Measurements from ENCODE around the gene ASTN2.

ASTN2 gene

DNA sequence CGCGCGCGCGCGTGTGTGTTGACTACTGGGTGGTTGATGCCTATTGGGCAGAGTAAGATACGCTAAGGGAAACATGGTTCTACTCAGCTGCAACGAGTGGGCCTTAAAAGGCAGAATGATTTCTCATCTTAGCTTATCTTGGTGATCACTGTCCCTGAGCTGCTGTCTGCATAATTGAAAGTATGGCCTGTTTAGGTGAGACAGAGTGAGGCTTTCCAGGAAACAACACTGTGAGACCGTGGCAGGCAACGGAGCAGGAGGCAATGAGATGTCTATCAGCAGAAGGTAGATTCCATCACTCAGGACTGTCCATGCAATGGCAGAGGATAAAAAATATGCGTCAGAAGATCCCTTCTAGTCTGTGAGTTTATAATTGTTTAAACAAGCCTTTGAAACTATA is 450.6 kb downstream of the ASTN2 start:
- Histone ChIP-seq H3K9ac (ENCODE audit: low read depth, low read length) (no peak overlapping the region), H3K4me3 (ENCODE audit: low read depth in 1 of 2, low read length in 2 of 2) (no peak overlapping the region), H4K20me1 (ENCODE audit: insufficient read depth, low read length) (no peaks in the 10 kb centered on the region), H3K9me3 (ENCODE audit: insufficient read depth, low read length, severe bottlenecking) (no peaks in the 10 kb centered on the region), H3K27me3 (ENCODE audit: insufficient read depth, low read length, poor library complexity) (no peaks in the 10 kb centered on the region), H3K4me1 (ENCODE audit: insufficient read depth, low read length) (no peaks in the 10 kb centered on the region), H3K79me2 (ENCODE audit: insufficient read depth, low read length) (no peaks in the 10 kb centered on the region), H3K36me3 (ENCODE audit: insufficient read depth, low read length) (no peaks in the 10 kb centered on the region), H3K27ac (ENCODE audit: low read length) (no peak overlapping the region), H2AFZ (ENCODE audit: low read depth, low read length) (no peak overlapping the region), H3K4me2 (ENCODE audit: insufficient read depth, low read length) (no peak overlapping the region)
- DNase-seq, result no peak
- TF ChIP-seq EZH2 (IDR thresholded peaks at IDR 0.05; ENCODE audit: borderline replicate concordance, low read depth, low read length, severe bottlenecking), result no peak
- TF ChIP-seq, protein P1, sequence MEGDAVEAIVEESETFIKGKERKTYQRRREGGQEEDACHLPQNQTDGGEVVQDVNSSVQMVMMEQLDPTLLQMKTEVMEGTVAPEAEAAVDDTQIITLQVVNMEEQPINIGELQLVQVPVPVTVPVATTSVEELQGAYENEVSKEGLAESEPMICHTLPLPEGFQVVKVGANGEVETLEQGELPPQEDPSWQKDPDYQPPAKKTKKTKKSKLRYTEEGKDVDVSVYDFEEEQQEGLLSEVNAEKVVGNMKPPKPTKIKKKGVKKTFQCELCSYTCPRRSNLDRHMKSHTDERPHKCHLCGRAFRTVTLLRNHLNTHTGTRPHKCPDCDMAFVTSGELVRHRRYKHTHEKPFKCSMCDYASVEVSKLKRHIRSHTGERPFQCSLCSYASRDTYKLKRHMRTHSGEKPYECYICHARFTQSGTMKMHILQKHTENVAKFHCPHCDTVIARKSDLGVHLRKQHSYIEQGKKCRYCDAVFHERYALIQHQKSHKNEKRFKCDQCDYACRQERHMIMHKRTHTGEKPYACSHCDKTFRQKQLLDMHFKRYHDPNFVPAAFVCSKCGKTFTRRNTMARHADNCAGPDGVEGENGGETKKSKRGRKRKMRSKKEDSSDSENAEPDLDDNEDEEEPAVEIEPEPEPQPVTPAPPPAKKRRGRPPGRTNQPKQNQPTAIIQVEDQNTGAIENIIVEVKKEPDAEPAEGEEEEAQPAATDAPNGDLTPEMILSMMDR (IDR thresholded peaks at IDR 0.05; ENCODE audit: borderline replicate concordance, extremely low read depth, low read length, poor library complexity, severe bottlenecking), result no peak
- ATAC-seq (ENCODE audit: insufficient read depth, low read depth), result no peak

DNA sequence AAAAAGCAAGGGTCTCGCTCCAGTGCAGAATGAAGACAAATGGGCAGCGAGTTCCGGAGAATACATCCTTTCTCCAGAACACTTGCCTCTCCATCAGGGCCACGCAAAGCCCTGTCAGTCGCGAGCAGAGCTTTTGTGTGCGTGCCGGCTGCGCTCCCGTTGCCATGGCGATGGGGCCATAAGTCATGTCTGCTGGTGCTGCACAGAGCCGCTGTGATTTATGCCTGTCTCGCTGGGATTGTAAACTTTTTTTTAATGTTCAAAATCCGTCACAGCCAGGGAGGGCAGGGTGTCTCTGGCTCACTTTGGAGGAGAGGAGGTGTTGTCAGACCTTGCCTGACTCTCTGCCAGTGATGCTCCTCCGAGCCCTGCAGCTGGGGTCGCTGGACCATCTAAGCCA is 455.0 kb downstream of the ASTN2 start:
- Histone ChIP-seq H3K79me2 (ENCODE audit: insufficient read depth, low read length) (no peaks in the 10 kb centered on the region), H3K9ac (ENCODE audit: low read depth, low read length) (no peak overlapping the region), H3K4me3 (ENCODE audit: low read depth in 1 of 2, low read length in 2 of 2) (no peak overlapping the region), H3K27me3 (ENCODE audit: insufficient read depth, low read length, poor library complexity) (no peaks in the 10 kb centered on the region), H3K4me2 (ENCODE audit: insufficient read depth, low read length) (no peak overlapping the region), H3K4me1 (ENCODE audit: insufficient read depth, low read length) (no peaks in the 10 kb centered on the region), H2AFZ (ENCODE audit: low read depth, low read length) (no peak overlapping the region), H3K9me3 (ENCODE audit: insufficient read depth, low read length, severe bottlenecking) (no peaks in the 10 kb centered on the region), H4K20me1 (ENCODE audit: insufficient read depth, low read length) (no peaks in the 10 kb centered on the region), H3K27ac (ENCODE audit: low read length) (no peak overlapping the region), H3K36me3 (ENCODE audit: insufficient read depth, low read length) (no peaks in the 10 kb centered on the region)
- no peak for DNase-seq
- ATAC-seq (ENCODE audit: insufficient read depth, low read depth), result no peak
- TF ChIP-seq EZH2 (IDR thresholded peaks at IDR 0.05; ENCODE audit: borderline replicate concordance, low read depth, low read length, severe bottlenecking), result no peak
- TF ChIP-seq, protein P1 (IDR thresholded peaks at IDR 0.05; ENCODE audit: borderline replicate concordance, extremely low read depth, low read length, poor library complexity, severe bottlenecking), result no peak

DNA sequence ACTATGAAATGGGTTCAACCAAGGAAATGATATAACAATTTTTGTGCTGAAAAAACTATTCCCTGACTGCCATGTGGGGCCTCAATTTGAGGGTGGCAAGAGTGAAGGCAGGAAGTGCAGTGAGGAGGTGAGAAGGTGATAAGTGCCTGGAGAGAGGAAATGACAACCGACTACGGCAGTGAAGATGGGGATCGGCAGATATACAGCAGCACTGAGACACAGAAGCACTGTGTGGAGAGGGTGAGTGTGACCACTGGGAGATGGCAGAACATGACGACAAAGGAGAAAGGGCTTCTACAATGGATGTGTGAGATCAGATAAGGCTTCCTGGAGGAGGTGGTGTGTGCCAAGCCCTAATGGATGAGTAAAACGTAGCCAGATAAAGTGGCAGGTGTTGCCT is 456.0 kb downstream of the ASTN2 start:
- H3K36me3 ChIP-seq (ENCODE audit: insufficient read depth, low read length), result no peaks in the 10 kb centered on the region
- H3K27me3 ChIP-seq (ENCODE audit: insufficient read depth, low read length, poor library complexity), result no peaks in the 10 kb centered on the region
- no peak overlapping the region for H3K9ac ChIP-seq (ENCODE audit: low read depth, low read length)
- ATAC-seq (ENCODE audit: insufficient read depth, low read depth), result no peak
- no peak for TF ChIP-seq EZH2 (IDR thresholded peaks at IDR 0.05; ENCODE audit: borderline replicate concordance, low read depth, low read length, severe bottlenecking)
- TF ChIP-seq, protein P1 (IDR thresholded peaks at IDR 0.05; ENCODE audit: borderline replicate concordance, extremely low read depth, low read length, poor library complexity, severe bottlenecking), result no peak
- no peaks in the 10 kb centered on the region for H3K9me3 ChIP-seq (ENCODE audit: insufficient read depth, low read length, severe bottlenecking)
- no peak for DNase-seq
- H4K20me1 ChIP-seq (ENCODE audit: insufficient read depth, low read length), result no peaks in the 10 kb centered on the region
- no peak overlapping the region for H3K4me3 ChIP-seq (ENCODE audit: low read depth in 1 of 2, low read length in 2 of 2)
- no peaks in the 10 kb centered on the region for H3K79me2 ChIP-seq (ENCODE audit: insufficient read depth, low read length)
- H3K4me1 ChIP-seq (ENCODE audit: insufficient read depth, low read length), result no peaks in the 10 kb centered on the region
- no peak overlapping the region for H3K27ac ChIP-seq (ENCODE audit: low read length)
- no peak overlapping the region for H3K4me2 ChIP-seq (ENCODE audit: insufficient read depth, low read length)
- H2AFZ ChIP-seq (ENCODE audit: low read depth, low read length), result no peak overlapping the region

DNA sequence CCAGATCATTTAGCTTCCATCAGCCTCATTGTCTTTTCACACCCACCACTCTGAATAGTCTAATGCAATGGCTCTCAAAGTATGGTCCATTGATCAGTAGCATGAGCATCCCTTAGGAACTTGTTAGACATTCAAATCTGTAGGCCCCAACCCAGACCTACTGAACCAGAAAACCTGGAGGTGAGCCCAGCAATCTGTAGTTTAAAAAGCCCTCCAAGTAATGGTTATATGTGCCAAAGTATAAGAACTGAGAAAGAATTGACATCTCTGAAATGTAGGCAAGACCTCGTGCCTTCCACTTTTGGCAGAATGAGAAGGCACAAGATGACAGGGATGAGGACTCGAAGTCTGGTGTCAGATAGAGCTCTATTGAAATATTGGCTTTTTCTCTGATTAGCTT is 460.1 kb downstream of the ASTN2 start:
- Histone ChIP-seq H3K4me3 (ENCODE audit: low read depth in 1 of 2, low read length in 2 of 2) (no peak overlapping the region), H3K9ac (ENCODE audit: low read depth, low read length) (no peak overlapping the region), H2AFZ (ENCODE audit: low read depth, low read length) (no peak overlapping the region), H3K9me3 (ENCODE audit: insufficient read depth, low read length, severe bottlenecking) (no peaks in the 10 kb centered on the region), H3K27ac (ENCODE audit: low read length) (no peak overlapping the region), H3K79me2 (ENCODE audit: insufficient read depth, low read length) (no peaks in the 10 kb centered on the region), H3K4me2 (ENCODE audit: insufficient read depth, low read length) (no peak overlapping the region), H3K27me3 (ENCODE audit: insufficient read depth, low read length, poor library complexity) (no peaks in the 10 kb centered on the region), H4K20me1 (ENCODE audit: insufficient read depth, low read length) (no peaks in the 10 kb centered on the region), H3K36me3 (ENCODE audit: insufficient read depth, low read length) (no peaks in the 10 kb centered on the region), H3K4me1 (ENCODE audit: insufficient read depth, low read length) (no peaks in the 10 kb centered on the region)
- ATAC-seq (ENCODE audit: insufficient read depth, low read depth), result no peak
- no peak for TF ChIP-seq EZH2 (IDR thresholded peaks at IDR 0.05; ENCODE audit: borderline replicate concordance, low read depth, low read length, severe bottlenecking)
- TF ChIP-seq, protein P1 (IDR thresholded peaks at IDR 0.05; ENCODE audit: borderline replicate concordance, extremely low read depth, low read length, poor library complexity, severe bottlenecking), result no peak
- DNase-seq, result no peak

Measured in DND-41 (cell line).